Measurements from ENCODE around the gene ASB18. TPM values are rescaled to one million over a fixed set of nuclear protein-coding genes. Genes with fewer than 3 reads are reported as not detected.

Gene ASB18
- total and polyA plus RNA-seq, 2 donors from 2014 or later: not detected

DNA sequence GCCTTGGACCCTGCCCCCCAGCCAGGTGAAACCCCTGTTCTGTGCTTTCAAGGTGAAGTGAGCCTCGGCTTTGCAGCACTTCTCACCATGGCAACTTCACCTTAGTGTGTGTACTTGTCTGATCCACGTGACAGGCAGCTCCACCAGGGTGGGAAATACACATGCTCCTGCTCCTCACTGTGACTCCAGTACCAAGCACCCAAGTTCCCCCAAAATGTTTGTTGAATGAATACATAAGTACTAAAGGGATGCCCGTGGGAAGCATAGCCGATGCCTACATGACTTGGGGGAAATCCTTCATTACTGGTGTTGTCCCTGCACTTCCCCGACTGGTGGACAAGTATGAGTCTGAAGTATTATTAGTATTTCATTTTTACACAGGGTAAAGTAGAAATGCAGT is 54.2 kb downstream of the ASB18 start:
- no peaks in the 10 kb centered on the region for H3K4me1 ChIP-seq (ENCODE audit: control insufficient read depth in 2 of 3, insufficient read depth in 2 of 3, low read depth in 1 of 3, low read length in 3 of 3)
- H3K27me3 ChIP-seq (ENCODE audit: control insufficient read depth, insufficient read depth, low read length): peaks cover 2% of the 10 kb centered on the region
- no peak overlapping the region for H3K27ac ChIP-seq (ENCODE audit: low read depth in 2 of 2, low read length in 2 of 2)
- intact Hi-C loops (cut with DNase I): no loop called here
- no peak overlapping the region for H3K9ac ChIP-seq (ENCODE audit: low read length in 3 of 3)
- H3K36me3 ChIP-seq (ENCODE audit: control insufficient read depth in 2 of 3, insufficient read depth in 3 of 3, low read length in 3 of 3): no peaks in the 10 kb centered on the region
- TF ChIP-seq, protein P1, sequence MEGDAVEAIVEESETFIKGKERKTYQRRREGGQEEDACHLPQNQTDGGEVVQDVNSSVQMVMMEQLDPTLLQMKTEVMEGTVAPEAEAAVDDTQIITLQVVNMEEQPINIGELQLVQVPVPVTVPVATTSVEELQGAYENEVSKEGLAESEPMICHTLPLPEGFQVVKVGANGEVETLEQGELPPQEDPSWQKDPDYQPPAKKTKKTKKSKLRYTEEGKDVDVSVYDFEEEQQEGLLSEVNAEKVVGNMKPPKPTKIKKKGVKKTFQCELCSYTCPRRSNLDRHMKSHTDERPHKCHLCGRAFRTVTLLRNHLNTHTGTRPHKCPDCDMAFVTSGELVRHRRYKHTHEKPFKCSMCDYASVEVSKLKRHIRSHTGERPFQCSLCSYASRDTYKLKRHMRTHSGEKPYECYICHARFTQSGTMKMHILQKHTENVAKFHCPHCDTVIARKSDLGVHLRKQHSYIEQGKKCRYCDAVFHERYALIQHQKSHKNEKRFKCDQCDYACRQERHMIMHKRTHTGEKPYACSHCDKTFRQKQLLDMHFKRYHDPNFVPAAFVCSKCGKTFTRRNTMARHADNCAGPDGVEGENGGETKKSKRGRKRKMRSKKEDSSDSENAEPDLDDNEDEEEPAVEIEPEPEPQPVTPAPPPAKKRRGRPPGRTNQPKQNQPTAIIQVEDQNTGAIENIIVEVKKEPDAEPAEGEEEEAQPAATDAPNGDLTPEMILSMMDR (IDR thresholded peaks at IDR 0.05; ENCODE audit: borderline replicate concordance, extremely low read depth, insufficient read depth): no peak
- peaks cover 0 to 12% (median 2%) of the 10 kb centered on the region in 3 donors for H3K9me3 ChIP-seq (ENCODE audit: control insufficient read depth in 2 of 3, insufficient read depth in 1 of 3, low read length in 3 of 3)
- FAIRE-seq (no peak), DNase-seq (no peak)
- H3K4me3 ChIP-seq (ENCODE audit: low read length in 3 of 3): no peak overlapping the region

DNA sequence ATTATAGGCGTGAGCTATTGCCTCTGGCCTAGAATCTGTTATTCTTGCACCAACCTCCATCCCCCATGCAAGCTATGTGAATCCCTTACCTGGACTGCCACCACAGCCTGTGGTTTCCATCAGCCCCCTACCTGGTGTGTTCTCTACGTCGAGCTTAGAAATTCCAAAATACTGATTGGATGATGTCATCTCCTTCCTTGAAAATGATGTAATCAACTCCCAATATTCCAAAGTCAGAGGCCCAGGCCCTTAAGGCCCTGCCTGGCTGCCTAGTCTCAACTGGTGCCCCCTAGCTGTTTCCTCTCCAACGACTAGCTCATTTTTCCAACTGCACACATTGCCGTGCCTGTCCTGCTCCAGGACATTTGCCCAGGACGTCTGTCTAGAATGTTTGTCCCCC is 54.7 kb downstream of the ASB18 start:
- H3K4me3 ChIP-seq (ENCODE audit: low read length in 3 of 3): no peak overlapping the region
- no peak for FAIRE-seq
- no peaks in the 10 kb centered on the region for H3K36me3 ChIP-seq (ENCODE audit: control insufficient read depth in 2 of 3, insufficient read depth in 3 of 3, low read length in 3 of 3)
- H3K9me3 ChIP-seq (ENCODE audit: control insufficient read depth in 2 of 3, insufficient read depth in 1 of 3, low read length in 3 of 3): peaks cover 0 to 13% (median 2%) of the 10 kb centered on the region in 3 donors
- intact Hi-C loops (cut with DNase I): no loop called here
- no peak overlapping the region for H3K9ac ChIP-seq (ENCODE audit: low read length in 3 of 3)
- TF ChIP-seq, protein P1 (IDR thresholded peaks at IDR 0.05; ENCODE audit: borderline replicate concordance, extremely low read depth, insufficient read depth): no peak
- no peak overlapping the region for H3K27ac ChIP-seq (ENCODE audit: low read depth in 2 of 2, low read length in 2 of 2)
- H3K4me1 ChIP-seq (ENCODE audit: control insufficient read depth in 2 of 3, insufficient read depth in 2 of 3, low read depth in 1 of 3, low read length in 3 of 3): no peaks in the 10 kb centered on the region
- DNase-seq: peak in 1 of 5 donors; percentile 4
- peaks cover 2% of the 10 kb centered on the region for H3K27me3 ChIP-seq (ENCODE audit: control insufficient read depth, insufficient read depth, low read length)

DNA sequence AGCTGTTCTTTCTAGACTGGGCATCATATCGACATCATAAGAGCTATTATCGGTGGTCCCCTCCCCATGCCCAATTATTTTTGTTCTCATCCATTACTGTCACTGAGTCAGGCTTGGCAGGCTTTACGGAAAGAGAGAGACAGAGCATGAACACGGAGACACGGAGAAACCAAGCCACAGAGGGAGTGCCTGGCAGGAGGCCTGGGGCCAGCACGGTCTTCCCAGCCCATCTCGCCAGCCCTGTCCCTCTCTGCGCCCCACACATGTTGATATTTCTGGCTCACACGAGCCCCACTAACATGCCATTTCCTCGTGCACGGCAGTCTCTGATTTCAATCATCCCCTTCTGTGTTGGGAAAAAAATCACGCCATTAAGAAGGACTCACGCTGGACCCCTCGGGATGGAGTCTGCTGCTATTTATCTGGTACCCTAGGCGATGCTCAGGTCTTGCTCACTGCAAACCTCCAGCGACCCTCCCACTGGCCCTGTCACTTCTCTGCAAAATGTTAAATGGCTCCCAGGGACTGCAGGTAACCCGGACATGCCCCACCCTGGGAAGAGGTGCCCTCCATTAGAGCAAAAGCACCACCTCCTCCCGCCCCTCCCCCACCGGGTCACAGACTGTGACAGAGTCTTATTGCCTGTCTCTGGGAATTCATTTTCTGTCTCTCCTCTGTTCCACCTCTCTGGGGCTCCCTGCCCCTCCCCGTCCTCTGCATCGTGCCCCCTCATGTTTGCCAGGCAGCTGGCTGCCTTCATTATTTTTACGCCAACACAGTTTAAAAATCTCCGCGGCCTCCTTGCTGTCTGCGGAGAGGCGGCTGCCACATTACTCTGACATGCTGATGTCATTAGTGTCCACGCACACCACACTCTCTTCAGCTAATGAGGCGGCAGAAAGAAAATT is 55.9 kb downstream of the ASB18 start:
- no peaks in the 10 kb centered on the region for H3K36me3 ChIP-seq (ENCODE audit: control insufficient read depth in 2 of 3, insufficient read depth in 3 of 3, low read length in 3 of 3)
- H3K27ac ChIP-seq (ENCODE audit: low read depth in 2 of 2, low read length in 2 of 2): no peak overlapping the region
- intact Hi-C loops (cut with DNase I): no loop called here
- FAIRE-seq (no peak), DNase-seq (peak in 3 of 5 donors; percentile 20 to 55 (median 28))
- TF ChIP-seq, protein P1 (IDR thresholded peaks at IDR 0.05; ENCODE audit: borderline replicate concordance, extremely low read depth, insufficient read depth): no peak
- H3K27me3 ChIP-seq (ENCODE audit: control insufficient read depth, insufficient read depth, low read length): peaks cover 2% of the 10 kb centered on the region
- no peak overlapping the region for H3K9ac ChIP-seq (ENCODE audit: low read length in 3 of 3)
- H3K4me1 ChIP-seq (ENCODE audit: control insufficient read depth in 2 of 3, insufficient read depth in 2 of 3, low read depth in 1 of 3, low read length in 3 of 3): no peaks in the 10 kb centered on the region
- peaks cover 0 to 13% (median 2%) of the 10 kb centered on the region in 3 donors for H3K9me3 ChIP-seq (ENCODE audit: control insufficient read depth in 2 of 3, insufficient read depth in 1 of 3, low read length in 3 of 3)
- H3K4me3 ChIP-seq (ENCODE audit: low read length in 3 of 3): no peak overlapping the region

Data from kidney (tissue), 14 donors.